ENCODE measurements around the gene AGPAT3.

Gene AGPAT3

GRCh38 chr21:43916076-43916475 is 51.1 kb downstream of the AGPAT3 start:
- Histone ChIP-seq H3K36me3 (ENCODE audit: control insufficient read depth, insufficient read depth, low read length) (no peaks in the 10 kb centered on the region), H3K4me1 (ENCODE audit: control insufficient read depth, insufficient read depth, low read length) (peaks cover 3% of the 10 kb centered on the region), H3K4me3 (ENCODE audit: low read length) (no peak overlapping the region), H3K27me3 (ENCODE audit: control insufficient read depth, insufficient read depth, low read length) (no peaks in the 10 kb centered on the region), H3K9me3 (ENCODE audit: control insufficient read depth, insufficient read depth, low read length) (no peaks in the 10 kb centered on the region), H3K27ac (ENCODE audit: low read length) (no peak overlapping the region)
- DNase-seq (ENCODE audit: low read depth, low spot score) = no peak
- no CpG with 5 or more reads among the region's 9 CpGs for WGBS (ENCODE audit: insufficient coverage, insufficient read length)

DNA sequence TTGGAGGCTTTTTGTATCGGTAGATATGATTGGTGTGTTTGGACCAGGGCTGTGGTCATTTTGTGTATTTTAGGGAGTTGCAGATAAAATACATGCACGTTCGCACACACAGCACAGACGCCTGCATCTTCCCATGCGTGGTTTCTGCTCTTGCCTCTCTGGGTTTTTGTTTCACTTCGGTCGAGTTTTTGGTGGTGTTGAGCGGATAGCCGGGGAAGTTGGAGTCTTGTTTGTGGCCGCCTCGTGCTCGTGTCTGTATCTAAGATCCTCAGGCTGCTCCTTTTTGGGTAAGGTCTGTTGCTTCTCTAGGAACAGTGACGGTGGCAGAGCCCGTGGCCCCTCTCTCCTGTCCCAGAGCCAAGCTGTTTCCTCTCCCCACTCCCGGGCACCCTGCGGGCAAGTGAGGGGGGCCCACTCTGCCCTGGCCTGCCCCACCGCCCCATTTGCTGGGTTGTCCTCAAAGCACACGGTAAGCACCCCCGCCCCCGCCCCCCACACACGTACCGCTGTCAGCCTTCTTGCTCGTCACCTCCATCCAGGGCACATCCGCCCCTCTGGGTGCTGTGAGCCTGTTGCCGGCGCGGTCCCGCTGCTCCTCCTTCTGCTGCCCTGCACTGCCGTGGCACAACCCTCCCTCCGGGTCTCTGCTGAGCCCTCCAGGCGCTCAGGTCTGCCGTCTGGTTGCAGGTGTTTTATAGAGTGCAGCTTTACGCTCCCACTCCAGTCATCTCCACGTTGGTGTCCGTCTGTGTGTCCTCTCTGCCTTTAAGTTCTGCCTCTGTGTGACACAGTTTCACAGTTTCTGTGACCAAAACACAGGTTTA is 51.9 kb downstream of the AGPAT3 start:
- Histone ChIP-seq H3K4me1 (ENCODE audit: control insufficient read depth, insufficient read depth, low read length) (peaks cover 3% of the 10 kb centered on the region), H3K4me3 (ENCODE audit: low read length) (no peak overlapping the region), H3K27ac (ENCODE audit: low read length) (no peak overlapping the region), H3K36me3 (ENCODE audit: control insufficient read depth, insufficient read depth, low read length) (no peaks in the 10 kb centered on the region), H3K27me3 (ENCODE audit: control insufficient read depth, insufficient read depth, low read length) (no peaks in the 10 kb centered on the region), H3K9me3 (ENCODE audit: control insufficient read depth, insufficient read depth, low read length) (no peaks in the 10 kb centered on the region)
- no CpG with 5 or more reads among the region's 35 CpGs for WGBS (ENCODE audit: insufficient coverage, insufficient read length)
- no peak for DNase-seq (ENCODE audit: low read depth, low spot score)

DNA sequence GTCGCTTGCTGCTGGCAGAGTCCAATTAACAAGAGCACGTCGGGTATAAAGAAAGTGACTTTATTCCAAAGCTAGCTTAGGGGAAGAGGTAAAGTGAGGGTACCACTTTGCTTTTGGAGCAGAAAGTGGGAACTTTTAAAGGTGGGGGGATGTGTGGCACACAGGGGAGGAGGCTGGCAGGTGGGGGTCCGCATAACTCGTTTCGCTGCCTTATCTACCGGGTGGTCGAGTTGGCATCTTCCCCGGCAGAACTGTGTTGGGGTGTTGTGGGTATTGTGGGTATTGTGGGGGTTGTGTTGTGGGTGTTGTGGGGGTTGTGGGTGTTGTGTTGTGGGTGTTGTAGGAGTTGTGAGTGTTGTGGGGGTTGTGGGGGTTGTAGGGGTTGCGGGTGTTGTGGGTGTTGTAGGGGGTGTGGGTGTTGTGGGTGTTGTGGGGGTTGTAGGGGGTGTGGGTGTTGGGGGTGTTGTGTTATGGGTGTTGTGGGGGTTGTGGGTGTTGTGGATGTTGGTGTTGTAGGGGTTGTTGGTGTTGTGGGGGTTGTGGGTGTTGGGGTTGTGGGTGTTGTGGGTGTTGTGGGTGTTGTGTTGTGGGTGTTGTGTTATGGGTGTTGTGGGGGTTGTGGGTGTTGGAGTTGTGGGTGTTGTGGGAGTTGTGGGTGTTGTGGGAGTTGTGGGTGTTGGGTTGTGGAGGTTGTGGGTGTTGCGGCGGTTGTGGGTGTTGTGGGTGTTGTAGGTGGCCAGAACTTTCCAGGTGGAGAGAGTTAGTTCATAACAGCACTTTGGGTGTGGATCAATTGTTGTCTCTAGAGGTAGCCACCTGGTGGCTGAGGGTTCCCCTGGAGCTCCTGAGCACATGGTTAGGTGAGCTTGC is 52.7 kb downstream of the AGPAT3 start:
- H3K4me1 ChIP-seq (ENCODE audit: control insufficient read depth, insufficient read depth, low read length) = peaks cover 5% of the 10 kb centered on the region
- H3K27ac ChIP-seq (ENCODE audit: low read length) = no peak overlapping the region
- H3K9me3 ChIP-seq (ENCODE audit: control insufficient read depth, insufficient read depth, low read length) = no peaks in the 10 kb centered on the region
- no peaks in the 10 kb centered on the region for H3K27me3 ChIP-seq (ENCODE audit: control insufficient read depth, insufficient read depth, low read length)
- no peak for DNase-seq (ENCODE audit: low read depth, low spot score)
- no peaks in the 10 kb centered on the region for H3K36me3 ChIP-seq (ENCODE audit: control insufficient read depth, insufficient read depth, low read length)
- no CpG with 5 or more reads among the region's 12 CpGs for WGBS (ENCODE audit: insufficient coverage, insufficient read length)
- H3K4me3 ChIP-seq (ENCODE audit: low read length) = no peak overlapping the region

DNA sequence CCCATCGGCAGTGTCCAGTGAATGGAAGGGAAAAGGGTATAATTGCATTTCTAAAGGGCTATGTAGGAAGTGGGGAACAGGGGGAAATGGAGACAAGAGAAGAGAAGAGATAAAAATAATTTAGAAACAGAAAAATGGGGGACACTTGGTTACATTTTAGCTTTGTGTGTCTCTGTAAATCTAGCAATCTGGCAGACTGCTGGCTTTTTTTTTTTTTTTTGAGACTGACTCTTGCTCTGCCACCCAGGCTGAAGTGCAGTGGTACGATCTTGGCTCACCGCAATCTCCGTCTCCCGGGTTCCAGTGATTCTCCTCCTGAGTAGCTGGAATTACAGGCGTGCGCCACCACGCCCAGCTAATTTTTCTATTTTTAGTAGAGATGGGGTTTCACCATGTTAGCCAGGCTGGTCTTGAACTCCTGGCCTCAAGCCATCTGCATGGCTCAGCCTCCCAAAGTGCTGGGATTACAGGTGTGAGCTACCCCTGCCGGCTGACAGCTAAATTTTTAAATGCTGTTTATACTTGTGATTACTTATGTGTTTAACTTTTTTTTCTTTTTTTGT is 53.4 kb downstream of the AGPAT3 start:
- no peak overlapping the region for H3K27ac ChIP-seq (ENCODE audit: low read length)
- peaks cover 5% of the 10 kb centered on the region for H3K4me1 ChIP-seq (ENCODE audit: control insufficient read depth, insufficient read depth, low read length)
- H3K9me3 ChIP-seq (ENCODE audit: control insufficient read depth, insufficient read depth, low read length) = no peaks in the 10 kb centered on the region
- no peaks in the 10 kb centered on the region for H3K27me3 ChIP-seq (ENCODE audit: control insufficient read depth, insufficient read depth, low read length)
- WGBS (ENCODE audit: insufficient coverage, insufficient read length) = no CpG with 5 or more reads among the region's 9 CpGs
- no peak for DNase-seq (ENCODE audit: low read depth, low spot score)
- no peaks in the 10 kb centered on the region for H3K36me3 ChIP-seq (ENCODE audit: control insufficient read depth, insufficient read depth, low read length)
- H3K4me3 ChIP-seq (ENCODE audit: low read length) = no peak overlapping the region

DNA sequence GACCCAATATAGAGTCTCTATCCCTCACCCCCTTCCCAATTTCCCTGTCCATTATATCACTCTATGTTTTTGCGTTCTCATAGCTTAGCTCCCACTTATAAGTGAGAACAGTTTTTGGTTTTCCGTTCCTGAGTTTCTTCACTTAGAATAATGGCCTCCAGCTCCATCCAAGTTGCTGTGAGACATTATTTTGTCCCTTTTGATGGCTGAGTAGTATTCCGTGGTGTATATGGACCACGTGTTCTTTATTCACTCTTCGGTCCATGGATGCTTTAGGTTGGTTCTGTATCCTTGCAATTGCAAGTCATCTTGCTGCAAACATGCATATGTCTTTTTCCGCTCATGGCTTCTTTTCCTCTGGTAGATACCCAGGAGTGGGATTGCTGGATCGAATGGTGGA is 54.3 kb downstream of the AGPAT3 start:
- peaks cover 5% of the 10 kb centered on the region for H3K4me1 ChIP-seq (ENCODE audit: control insufficient read depth, insufficient read depth, low read length)
- no peak for DNase-seq (ENCODE audit: low read depth, low spot score)
- no CpG with 5 or more reads among the region's 7 CpGs for WGBS (ENCODE audit: insufficient coverage, insufficient read length)

GRCh38 chr21:43919871-43920801 is 55.1 kb downstream of the AGPAT3 start:
- no peaks in the 10 kb centered on the region for H3K9me3 ChIP-seq (ENCODE audit: control insufficient read depth, insufficient read depth, low read length)
- H3K27me3 ChIP-seq (ENCODE audit: control insufficient read depth, insufficient read depth, low read length) = no peaks in the 10 kb centered on the region
- no peak for DNase-seq (ENCODE audit: low read depth, low spot score)
- no peak overlapping the region for H3K27ac ChIP-seq (ENCODE audit: low read length)
- H3K36me3 ChIP-seq (ENCODE audit: control insufficient read depth, insufficient read depth, low read length) = no peaks in the 10 kb centered on the region
- 100% methylated on average over 4 of the region's 25 CpGs for WGBS (ENCODE audit: insufficient coverage, insufficient read length)
- H3K4me3 ChIP-seq (ENCODE audit: low read length) = no peak overlapping the region
- peaks cover 5% of the 10 kb centered on the region for H3K4me1 ChIP-seq (ENCODE audit: control insufficient read depth, insufficient read depth, low read length)

More for the DNA sequence above, 54.3 kb downstream of the AGPAT3 start:
- no peak overlapping the region for H3K4me3 ChIP-seq (ENCODE audit: low read length)
- H3K36me3 ChIP-seq (ENCODE audit: control insufficient read depth, insufficient read depth, low read length) = no peaks in the 10 kb centered on the region
- no peaks in the 10 kb centered on the region for H3K27me3 ChIP-seq (ENCODE audit: control insufficient read depth, insufficient read depth, low read length)
- H3K27ac ChIP-seq (ENCODE audit: low read length) = no peak overlapping the region
- H3K9me3 ChIP-seq (ENCODE audit: control insufficient read depth, insufficient read depth, low read length) = no peaks in the 10 kb centered on the region

GRCh38 chr21:43921571-43921978 is 56.6 kb downstream of the AGPAT3 start:
- WGBS (ENCODE audit: insufficient coverage, insufficient read length) = no CpG with 5 or more reads among the region's 10 CpGs
- peaks cover 5% of the 10 kb centered on the region for H3K4me1 ChIP-seq (ENCODE audit: control insufficient read depth, insufficient read depth, low read length)

DNA sequence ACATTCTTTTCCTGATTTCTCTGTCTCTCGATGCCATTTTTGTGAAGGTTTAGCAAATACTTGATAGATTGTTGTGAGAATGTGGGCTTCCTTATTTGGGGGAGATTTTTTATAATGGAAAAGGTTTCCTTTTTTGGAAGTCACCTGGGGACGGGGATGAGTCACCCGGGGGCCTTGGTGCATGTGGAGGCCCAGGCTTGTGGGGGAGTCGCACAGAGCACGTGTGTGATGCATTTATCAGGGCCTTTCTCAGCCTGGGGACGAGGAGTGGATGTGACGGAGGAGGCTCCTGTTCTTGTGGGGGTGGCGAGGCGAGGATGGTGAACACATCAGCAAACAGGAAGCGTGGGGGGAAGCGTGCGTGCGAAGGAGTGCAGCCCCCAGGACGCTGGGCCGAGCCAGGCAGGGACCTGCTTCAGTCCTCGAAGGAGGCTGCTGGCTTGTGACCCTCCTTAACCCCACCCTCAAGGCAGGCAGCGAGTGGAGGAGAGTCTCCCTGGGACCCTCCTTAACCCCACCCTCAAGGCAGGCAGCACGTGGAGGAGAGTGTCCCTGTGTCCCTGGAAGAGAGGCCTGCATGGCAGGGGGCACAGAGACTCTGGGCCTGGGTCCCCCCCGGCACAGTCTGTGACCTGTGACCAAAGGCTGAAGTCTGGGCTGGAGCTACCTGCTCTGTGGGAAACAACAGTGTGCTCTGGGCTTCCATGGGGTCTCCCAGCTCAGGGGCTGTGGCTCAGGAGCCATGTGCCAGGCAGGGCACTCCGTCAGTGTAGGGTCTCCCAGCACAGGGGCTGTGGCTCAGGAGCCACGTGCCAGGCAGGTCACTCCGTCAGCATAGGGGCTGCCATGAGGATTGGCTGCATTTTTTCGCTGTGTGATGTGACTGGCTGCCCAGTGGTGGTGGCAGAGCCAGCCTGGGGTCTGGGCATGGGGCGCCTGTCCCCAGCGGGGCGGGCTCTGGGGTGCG is 57.2 kb downstream of the AGPAT3 start:
- Histone ChIP-seq H3K27ac (ENCODE audit: low read length) (no peak overlapping the region), H3K27me3 (ENCODE audit: control insufficient read depth, insufficient read depth, low read length) (no peaks in the 10 kb centered on the region), H3K4me1 (ENCODE audit: control insufficient read depth, insufficient read depth, low read length) (peaks cover 5% of the 10 kb centered on the region), H3K4me3 (ENCODE audit: low read length) (no peak overlapping the region), H3K9me3 (ENCODE audit: control insufficient read depth, insufficient read depth, low read length) (no peaks in the 10 kb centered on the region), H3K36me3 (ENCODE audit: control insufficient read depth, insufficient read depth, low read length) (no peaks in the 10 kb centered on the region)
- WGBS (ENCODE audit: insufficient coverage, insufficient read length) = no CpG with 5 or more reads among the region's 27 CpGs
- no peak for DNase-seq (ENCODE audit: low read depth, low spot score)

More at GRCh38 chr21:43921571-43921978, 56.6 kb downstream of the AGPAT3 start:
- Histone ChIP-seq H3K36me3 (ENCODE audit: control insufficient read depth, insufficient read depth, low read length) (no peaks in the 10 kb centered on the region), H3K27ac (ENCODE audit: low read length) (no peak overlapping the region), H3K9me3 (ENCODE audit: control insufficient read depth, insufficient read depth, low read length) (no peaks in the 10 kb centered on the region), H3K4me3 (ENCODE audit: low read length) (no peak overlapping the region), H3K27me3 (ENCODE audit: control insufficient read depth, insufficient read depth, low read length) (no peaks in the 10 kb centered on the region)
- DNase-seq (ENCODE audit: low read depth, low spot score) = no peak

DNA sequence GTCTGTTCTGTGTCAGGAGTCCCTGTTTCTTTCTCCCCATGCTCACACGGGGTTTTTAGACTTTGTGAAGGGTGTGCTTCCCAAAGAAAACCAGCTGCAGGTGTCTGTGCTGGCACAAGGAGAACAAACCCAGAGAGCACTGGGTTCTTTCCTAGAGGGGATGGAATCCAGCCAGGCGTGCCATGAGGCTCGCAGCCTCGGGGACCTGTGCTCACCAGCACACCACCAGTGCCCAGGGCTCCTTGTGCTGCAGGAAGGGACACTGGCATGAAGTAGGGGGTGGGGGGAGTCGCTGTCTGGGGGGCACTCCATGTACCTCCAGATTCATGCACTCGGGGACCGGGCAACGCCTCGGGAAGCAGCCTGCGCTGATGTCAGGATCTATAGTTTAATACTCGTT is 57.9 kb downstream of the AGPAT3 start:
- no peak for DNase-seq (ENCODE audit: low read depth, low spot score)
- no CpG with 5 or more reads among the region's 11 CpGs for WGBS (ENCODE audit: insufficient coverage, insufficient read length)
- Histone ChIP-seq H3K4me3 (ENCODE audit: low read length) (no peak overlapping the region), H3K36me3 (ENCODE audit: control insufficient read depth, insufficient read depth, low read length) (no peaks in the 10 kb centered on the region), H3K27me3 (ENCODE audit: control insufficient read depth, insufficient read depth, low read length) (no peaks in the 10 kb centered on the region), H3K9me3 (ENCODE audit: control insufficient read depth, insufficient read depth, low read length) (no peaks in the 10 kb centered on the region), H3K27ac (ENCODE audit: low read length) (no peak overlapping the region), H3K4me1 (ENCODE audit: control insufficient read depth, insufficient read depth, low read length) (peaks cover 5% of the 10 kb centered on the region)
